ENCODE results near the gene FRS3. TPM values are rescaled to one million over a fixed set of nuclear protein-coding genes. Genes with fewer than 3 reads are reported as not detected.
"Not testable (repeated sequence)": the region's sequence is repeated elsewhere in the genome, so short reads cannot be mapped to it uniquely, and the experiment has no call there.

The FRS3 gene
- total RNA-seq, 2 donors from 2014 or later = 2.6 to 5.3 TPM

GRCh38 chr6:41767112-41767833, 12.4 kb downstream of the FRS3 start:
- peak; percentile 65 to 78 (median 70) for DNase-seq
- H3K27me3 ChIP-seq = no peaks in the 10 kb centered on the region
- H3K36me3 ChIP-seq (replicated peaks in 1 of 2; ENCODE audit: insufficient read depth in 1 of 2, low read depth in 2 of 2) = peaks cover 0 to 8% of the 10 kb centered on the region in 2 donors
- intact Hi-C loops (cut with DNase I) = no loop called here
- 7 to 38% methylated on average over 6 to 11 of the region's 12 CpGs for WGBS, 2 donors
- H3K9me3 ChIP-seq = no peaks in the 10 kb centered on the region
- H3K4me3 ChIP-seq = no peak overlapping the region
- peak overlapping the region in 3 of 4 donors; percentile 23 to 31 (median 30) for H3K27ac ChIP-seq
- H3K4me1 ChIP-seq = peaks cover 7% of the 10 kb centered on the region
- TF ChIP-seq POLR2A (IDR thresholded peaks at IDR 0.05) = no peak
- TF ChIP-seq, protein P1, sequence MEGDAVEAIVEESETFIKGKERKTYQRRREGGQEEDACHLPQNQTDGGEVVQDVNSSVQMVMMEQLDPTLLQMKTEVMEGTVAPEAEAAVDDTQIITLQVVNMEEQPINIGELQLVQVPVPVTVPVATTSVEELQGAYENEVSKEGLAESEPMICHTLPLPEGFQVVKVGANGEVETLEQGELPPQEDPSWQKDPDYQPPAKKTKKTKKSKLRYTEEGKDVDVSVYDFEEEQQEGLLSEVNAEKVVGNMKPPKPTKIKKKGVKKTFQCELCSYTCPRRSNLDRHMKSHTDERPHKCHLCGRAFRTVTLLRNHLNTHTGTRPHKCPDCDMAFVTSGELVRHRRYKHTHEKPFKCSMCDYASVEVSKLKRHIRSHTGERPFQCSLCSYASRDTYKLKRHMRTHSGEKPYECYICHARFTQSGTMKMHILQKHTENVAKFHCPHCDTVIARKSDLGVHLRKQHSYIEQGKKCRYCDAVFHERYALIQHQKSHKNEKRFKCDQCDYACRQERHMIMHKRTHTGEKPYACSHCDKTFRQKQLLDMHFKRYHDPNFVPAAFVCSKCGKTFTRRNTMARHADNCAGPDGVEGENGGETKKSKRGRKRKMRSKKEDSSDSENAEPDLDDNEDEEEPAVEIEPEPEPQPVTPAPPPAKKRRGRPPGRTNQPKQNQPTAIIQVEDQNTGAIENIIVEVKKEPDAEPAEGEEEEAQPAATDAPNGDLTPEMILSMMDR (IDR thresholded peaks at IDR 0.05) = no peak
- ATAC-seq = peak; percentile 91

DNA sequence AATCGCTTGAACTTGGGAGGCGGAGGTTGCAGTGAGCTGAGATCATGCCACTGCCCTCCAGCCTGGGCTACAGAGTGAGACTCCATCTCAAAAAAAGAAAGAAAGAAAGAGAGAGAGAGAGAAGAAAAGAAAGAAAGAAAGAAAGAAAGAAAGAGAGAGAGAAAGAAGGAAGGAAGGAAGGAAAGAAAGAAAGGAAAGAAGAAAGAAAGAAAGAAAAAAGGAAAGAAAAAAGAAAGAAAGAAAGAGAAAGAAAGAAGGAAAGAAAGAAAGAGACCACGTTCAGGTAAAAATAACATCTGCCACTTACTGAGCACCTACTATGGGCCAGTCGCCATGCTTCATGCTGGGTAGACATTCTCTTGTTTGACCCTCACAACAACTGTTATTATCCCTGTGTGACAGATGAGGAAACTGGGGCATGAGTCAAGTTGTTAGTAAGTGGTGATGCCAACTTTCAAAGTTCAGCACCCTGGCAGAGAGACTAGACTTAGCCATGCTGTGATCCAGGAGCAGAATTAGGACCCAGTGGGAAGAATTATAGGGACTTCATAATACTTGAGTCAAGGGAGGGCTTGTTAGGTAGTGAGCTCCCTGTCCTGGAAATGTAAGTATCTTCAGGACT, 13.5 kb downstream of the FRS3 start:
- H3K4me3 ChIP-seq; H3K27me3 ChIP-seq; H3K27ac ChIP-seq; H3K4me1 ChIP-seq; ATAC-seq; H3K36me3 ChIP-seq (replicated peaks in 1 of 2; ENCODE audit: insufficient read depth in 1 of 2, low read depth in 2 of 2); DNase-seq; intact Hi-C loops (cut with DNase I); H3K9me3 ChIP-seq: not testable (repeated sequence)
- WGBS, 2 donors = 78 to 84% methylated on average over 2 to 4 of the region's 4 CpGs

DNA sequence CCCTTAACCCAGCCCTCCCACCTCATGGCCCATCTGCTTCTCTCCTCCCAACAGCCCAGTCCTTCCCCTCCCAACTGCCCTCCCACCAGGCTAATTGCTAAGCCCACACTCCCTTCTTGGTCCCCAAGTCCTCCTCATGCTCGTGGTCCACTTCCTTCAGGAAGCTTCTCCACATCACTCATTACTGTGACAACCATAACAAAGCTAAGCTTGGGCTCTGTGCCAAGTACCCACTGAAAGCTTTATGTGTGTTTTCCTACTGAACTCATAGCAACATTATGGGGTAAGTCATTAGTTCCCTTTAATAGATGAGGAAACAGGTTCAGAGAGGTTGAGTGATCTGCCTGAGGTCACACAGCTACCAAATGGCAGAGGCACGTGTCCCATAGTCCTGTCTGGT, 16.2 kb downstream of the FRS3 start:
- no peak for TF ChIP-seq POLR2A (IDR thresholded peaks at IDR 0.05)
- TF ChIP-seq, protein P1 (IDR thresholded peaks at IDR 0.05) = no peak
- Histone ChIP-seq H3K4me3 (no peak overlapping the region), H3K27me3 (no peaks in the 10 kb centered on the region), H3K9me3 (no peaks in the 10 kb centered on the region), H3K36me3 (replicated peaks in 1 of 2; ENCODE audit: insufficient read depth in 1 of 2, low read depth in 2 of 2) (no peaks in the 10 kb centered on the region), H3K4me1 (peaks cover 7% of the 10 kb centered on the region), H3K27ac (no peak overlapping the region)
- DNase-seq (no peak), ATAC-seq (no peak)
- intact Hi-C loops (cut with DNase I) = no loop called here
- WGBS, 2 donors = 25 to 34% methylated on average over 2 of the region's 2 CpGs

DNA sequence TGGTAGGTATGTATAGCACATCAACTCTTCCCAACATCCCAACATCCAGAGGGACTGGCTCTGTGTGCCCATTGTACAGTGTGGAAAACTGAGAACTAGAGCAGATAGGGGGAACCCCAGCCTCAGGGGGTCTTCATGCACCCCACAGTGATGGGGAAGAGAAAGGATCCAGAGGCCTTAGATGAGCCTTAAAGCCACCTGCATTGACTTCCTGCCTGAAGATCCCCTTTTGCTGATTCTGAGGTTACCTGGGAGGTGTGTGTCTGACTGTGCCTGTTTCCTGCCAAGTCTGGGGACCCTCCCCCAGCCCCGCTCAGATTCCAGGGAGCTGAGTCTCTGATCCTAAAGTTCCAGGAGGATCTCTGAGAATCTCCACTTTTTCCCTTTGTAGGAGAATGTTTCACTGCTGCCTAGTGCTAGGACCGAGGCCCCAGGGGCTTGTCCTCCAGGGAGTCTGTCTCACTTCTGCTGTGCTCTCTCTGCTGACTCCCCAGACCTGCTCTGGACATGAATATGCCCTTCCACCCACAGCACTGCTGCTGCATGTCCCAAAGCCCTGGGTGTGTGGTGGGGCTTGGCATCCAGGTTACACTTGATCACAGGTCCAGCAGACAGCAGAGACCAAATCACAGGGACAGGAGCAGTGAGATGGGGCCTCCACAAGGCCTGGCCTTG, 19.7 kb downstream of the FRS3 start:
- intact Hi-C loops (cut with DNase I) = no loop called here
- 81 to 82% methylated on average over 2 of the region's 2 CpGs for WGBS, 2 donors
- H3K4me1 ChIP-seq = no peaks in the 10 kb centered on the region
- H3K9me3 ChIP-seq = no peaks in the 10 kb centered on the region
- H3K27me3 ChIP-seq = no peaks in the 10 kb centered on the region
- no peak overlapping the region for H3K27ac ChIP-seq
- ATAC-seq (no peak), DNase-seq (no peak)
- H3K4me3 ChIP-seq = no peak overlapping the region
- TF ChIP-seq, protein P1 (IDR thresholded peaks at IDR 0.05) = no peak
- TF ChIP-seq POLR2A (IDR thresholded peaks at IDR 0.05) = no peak
- H3K36me3 ChIP-seq (replicated peaks in 1 of 2; ENCODE audit: insufficient read depth in 1 of 2, low read depth in 2 of 2) = no peaks in the 10 kb centered on the region

GRCh38 chr6:41759106-41759904, 20.4 kb downstream of the FRS3 start:
- no peak overlapping the region for H3K27ac ChIP-seq
- ATAC-seq (no peak), DNase-seq (no peak)
- H3K4me1 ChIP-seq = no peaks in the 10 kb centered on the region
- H3K9me3 ChIP-seq = no peaks in the 10 kb centered on the region
- H3K27me3 ChIP-seq = no peaks in the 10 kb centered on the region
- no peaks in the 10 kb centered on the region for H3K36me3 ChIP-seq (replicated peaks in 1 of 2; ENCODE audit: insufficient read depth in 1 of 2, low read depth in 2 of 2)
- H3K4me3 ChIP-seq = no peak overlapping the region
- intact Hi-C loops (cut with DNase I) = no loop called here
- TF ChIP-seq, protein P1 (IDR thresholded peaks at IDR 0.05) = no peak
- no peak for TF ChIP-seq POLR2A (IDR thresholded peaks at IDR 0.05)
- 78 to 82% methylated on average over 10 to 13 of the region's 13 CpGs for WGBS, 2 donors
